NCI-H526 (cell line): ENCODE measurements around the gene ME3.
"Not testable (repeated sequence)": the region's sequence is repeated elsewhere in the genome, so short reads cannot be mapped to it uniquely, and the experiment has no call there.

Source experiments
- DNase-seq, 2 experiments: peaks; one replicate each; lab custom pipeline; 2025; lab: John Stamatoyannopoulos, UW

ME3 gene

GRCh38 chr11:86620891-86621521 is 51.4 kb downstream of the ME3 start:
- no peak for DNase-seq

DNA sequence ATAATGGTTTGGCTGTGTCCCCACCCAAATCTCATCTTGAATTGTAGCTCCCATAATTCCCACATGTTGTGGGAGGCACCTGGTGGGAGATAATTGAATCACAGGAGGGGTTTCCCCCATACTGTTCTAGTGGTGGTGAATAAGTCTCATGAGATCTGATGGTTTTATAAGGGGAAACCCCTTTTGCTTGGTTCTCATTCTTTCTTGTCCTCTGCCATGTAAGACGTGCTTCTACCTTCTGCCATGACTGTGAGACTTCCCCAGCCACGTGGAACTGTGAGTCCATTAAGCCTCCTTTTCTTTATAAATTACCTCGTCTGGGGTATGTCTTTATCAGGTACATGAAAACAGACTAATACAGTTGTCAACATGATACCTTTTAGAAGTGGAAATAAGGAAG is 53.0 kb downstream of the ME3 start:
- not testable (repeated sequence) for DNase-seq

- no peak for DNase-seq
Observed at GRCh38 chr11:86617502-86617901, 54.9 kb downstream of the ME3 start.

DNA sequence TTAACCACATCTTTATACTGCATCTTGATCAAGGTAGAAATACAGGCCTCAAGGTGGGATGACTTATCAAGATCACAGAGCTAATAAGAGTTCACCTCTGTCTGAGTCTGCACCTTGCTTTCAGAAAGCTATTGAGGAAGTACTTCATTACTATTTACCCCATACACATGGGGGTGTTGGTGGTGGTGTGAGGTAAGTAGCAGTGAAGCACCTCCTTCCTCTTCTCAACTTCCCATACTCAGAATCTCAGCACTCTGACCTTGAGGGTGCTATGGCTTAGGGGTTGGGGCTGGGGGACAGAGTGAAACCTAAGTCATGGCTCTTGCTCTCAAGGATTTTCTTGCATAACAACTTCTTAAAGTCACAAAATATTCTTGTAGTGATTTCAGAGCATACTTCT is 56.9 kb downstream of the ME3 start:
- no peak for DNase-seq

DNA sequence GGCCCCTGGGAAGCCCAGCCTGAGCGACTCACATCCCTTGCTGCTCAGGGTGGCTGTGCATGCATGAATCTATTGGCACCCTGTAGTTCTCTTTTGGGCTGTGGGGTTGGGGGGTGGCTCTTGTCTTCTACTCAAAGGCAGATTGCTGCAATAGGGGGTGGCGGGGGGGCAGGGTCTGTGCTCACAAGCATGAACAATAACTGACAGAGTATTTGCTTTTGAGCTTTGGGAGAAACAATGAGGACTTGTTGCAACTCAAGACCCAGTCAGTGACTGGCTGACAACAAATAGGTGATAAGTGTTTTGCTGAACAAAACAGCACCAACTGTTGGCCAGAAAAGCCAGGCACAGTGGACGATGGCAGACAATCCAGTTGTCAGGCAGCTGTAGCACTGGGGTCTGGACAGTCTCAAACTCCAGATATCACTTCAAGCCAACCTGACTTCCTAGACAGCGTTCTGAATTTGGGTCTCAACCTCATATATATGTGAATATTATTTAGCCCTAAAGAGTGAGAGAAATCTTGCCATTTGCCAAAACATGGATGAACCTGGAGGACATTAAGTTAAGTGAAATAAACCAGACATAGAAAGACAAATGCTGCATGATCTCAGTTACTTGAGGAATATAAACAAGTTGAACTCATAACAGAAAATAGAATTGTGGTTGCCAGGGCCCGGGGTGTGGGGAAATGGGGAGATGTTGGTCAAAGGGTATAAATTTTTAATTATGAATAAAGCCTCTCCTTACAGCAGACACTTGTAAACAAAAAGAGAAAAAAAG is 61.7 kb downstream of the ME3 start:
- no peak for DNase-seq

DNA sequence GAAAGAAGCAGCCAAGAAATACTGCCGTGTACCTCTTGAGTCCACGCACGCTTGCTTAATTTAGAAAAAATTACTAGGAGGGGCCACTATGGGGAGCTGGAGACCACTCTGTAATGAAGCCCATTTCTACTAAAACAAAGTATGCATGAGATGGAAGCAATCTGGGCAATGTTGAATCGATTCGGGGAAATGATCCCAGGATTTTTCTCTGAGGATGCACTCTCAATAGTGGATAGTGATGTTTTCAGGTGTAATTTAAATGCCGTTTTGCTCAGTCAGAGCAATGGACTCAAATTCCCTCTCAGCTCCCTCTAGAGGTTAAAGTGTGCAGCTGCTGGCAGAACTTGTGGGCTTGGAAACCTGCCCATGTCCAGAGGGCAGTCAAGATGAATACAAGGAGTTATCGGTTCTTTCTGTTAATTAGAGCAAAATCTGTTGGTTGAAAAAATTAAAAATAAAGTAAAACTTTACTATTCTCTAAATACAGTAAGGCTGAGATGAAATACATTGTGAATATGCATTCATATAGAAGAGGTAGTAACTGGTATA is 64.1 kb downstream of the ME3 start:
- DNase-seq: peak; percentile 51 to 83

- DNase-seq: no peak
Observed at GRCh38 chr11:86606836-86607481, 65.5 kb downstream of the ME3 start.

- no peak for DNase-seq
Observed at GRCh38 chr11:86606270-86606835, 66.1 kb downstream of the ME3 start.

GRCh38 chr11:86596861-86597586 is 75.4 kb downstream of the ME3 start:
- DNase-seq: no peak

DNA sequence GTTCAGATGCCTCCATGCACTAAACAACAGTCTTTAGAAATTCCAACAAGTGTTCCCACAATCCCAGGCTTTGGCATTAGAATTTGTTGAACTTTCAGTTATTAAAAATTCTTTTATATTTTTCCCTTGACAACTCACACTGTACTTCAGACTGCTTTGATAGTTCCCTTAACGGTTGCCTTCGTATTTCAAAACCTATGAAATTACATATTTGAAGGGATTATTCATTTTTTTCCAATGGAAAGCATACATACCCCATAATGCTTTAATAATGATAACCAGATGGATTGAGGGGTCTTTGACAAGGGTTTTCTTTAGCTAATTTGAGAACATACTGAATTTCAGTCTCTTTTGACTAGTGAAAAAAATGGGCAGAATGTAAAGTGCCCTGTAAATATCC is 76.5 kb downstream of the ME3 start:
- no peak for DNase-seq

- no peak for DNase-seq
Observed at GRCh38 chr11:86595451-86595850, 77.0 kb downstream of the ME3 start.

- DNase-seq: no peak
Observed at GRCh38 chr11:86594746-86595145, 77.7 kb downstream of the ME3 start.

- DNase-seq: no peak
Observed at GRCh38 chr11:86593833-86594232, 78.6 kb downstream of the ME3 start.

- peak; percentile 32 to 43 for DNase-seq
Observed at GRCh38 chr11:86592659-86593451, 79.6 kb downstream of the ME3 start.

DNA sequence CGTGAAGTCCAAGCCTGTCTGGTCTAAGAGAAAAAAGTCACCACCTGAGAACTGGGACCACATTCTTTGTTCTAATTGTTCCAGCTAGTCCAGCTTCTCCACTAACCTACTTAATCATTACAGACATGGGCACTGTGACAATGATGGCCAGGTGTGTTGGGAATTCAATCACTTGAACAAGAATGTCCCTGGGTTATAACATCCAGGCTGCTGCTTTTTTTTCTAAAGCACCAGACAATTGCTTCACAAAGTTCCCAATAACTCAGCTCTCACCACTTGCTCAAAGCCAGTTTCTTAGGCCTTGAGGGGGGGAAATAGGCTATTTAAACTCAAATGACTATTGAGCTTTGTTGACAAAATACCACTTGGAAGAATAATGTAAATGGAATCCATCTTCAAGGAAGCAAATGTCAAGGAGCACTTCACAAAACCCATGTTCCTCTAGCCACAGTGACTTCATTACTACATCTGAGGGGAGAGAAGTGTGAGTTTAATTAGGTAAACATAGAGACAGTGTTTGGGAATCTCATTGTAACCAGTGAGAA is 80.3 kb downstream of the ME3 start:
- no peak for DNase-seq

DNA sequence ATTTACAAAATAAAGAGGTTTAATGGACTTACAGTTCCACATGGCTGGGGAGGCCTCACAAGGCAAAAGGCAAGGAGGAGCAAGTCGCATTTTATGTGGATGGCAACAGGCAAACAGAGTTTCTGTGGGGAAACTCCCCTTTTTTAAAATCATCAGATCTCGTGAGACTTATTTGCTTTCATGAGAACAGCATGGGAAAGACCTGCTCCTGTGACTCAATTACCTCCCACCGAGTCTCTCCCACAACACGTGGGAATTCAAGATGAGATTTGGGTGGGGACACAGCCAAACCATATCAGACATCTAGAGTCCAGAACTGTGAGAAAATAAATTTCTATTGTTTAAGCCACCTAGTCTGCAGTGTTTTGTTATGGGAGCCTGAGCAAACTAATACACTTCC is 80.8 kb downstream of the ME3 start:
- DNase-seq: no peak

DNA sequence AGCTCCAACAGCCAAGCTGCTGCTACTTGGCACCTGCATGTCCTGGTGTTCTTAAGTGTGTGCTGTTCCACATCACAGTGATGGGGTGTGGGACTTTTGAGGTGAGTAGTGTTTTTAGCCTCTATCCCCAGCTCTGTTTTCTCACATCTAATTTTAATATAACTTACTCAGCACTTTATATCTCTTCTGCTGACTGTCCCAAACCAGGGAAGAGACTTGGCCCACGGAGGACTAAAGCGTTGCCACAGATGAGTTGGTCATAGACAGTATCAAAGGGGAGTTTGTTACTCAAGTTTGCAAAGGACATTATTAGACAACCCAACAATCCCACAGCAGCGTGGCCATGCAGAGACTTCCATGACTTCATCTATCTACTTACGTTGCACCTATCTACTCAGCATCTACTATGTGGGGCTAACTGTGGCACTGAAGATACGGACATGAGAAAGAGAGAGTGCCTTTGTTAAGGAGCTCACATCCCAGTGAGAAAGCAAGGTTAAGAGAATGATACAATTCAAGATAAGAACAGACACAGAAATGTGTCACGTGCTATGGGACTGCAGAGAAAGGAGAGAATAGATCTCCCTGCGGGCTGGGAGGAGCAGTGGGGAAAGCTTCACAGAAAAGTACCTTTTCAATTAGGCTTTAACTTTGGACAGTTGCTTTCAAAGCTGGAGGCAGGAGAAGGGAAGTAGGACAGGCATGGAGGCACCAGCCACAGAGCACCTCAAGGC is 82.4 kb downstream of the ME3 start:
- no peak for DNase-seq

DNA sequence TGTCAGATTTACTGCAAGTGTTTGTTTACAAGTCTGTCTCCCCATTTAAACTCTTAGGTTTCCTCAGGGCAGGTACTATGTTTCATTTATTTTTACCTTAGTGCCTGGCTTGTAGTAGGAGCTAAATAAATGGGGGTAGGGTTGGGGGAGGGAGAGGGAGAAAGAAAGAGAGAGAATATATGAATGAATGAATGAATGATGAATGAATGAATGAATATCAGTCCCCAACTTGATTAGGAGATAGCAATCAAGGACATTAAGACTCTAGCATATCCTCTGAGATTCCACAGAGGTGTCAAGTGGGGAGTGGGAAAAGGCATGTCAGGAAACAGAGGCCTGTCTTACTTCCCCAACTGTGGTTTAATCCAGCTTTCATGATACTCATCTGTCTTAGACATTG is 83.2 kb downstream of the ME3 start:
- no peak for DNase-seq

DNA sequence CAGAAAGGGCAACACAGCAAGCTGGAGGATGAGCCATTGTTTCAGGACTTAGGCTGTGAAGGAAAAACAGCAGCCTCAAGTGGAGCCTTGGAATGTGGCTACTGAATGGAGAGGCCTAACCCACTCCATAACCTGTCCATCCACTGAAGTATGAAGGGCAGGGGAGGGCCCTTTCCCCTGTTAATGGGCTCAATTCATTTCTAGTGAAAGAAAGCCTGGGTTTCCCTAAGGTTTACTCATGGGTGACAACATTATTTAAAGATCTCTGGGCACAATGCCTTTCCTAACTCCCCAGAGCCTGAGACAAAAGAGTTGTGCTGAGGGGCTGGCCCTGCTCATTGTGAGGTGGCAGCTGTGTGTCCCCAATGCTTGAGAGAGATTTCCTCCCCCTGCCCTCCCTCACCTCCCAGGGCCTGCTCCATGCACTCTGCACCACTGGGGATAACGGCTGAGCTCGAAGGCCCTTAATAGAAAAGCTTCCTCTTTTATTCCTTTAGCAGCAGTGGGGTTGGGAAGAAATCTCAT is 83.8 kb downstream of the ME3 start:
- no peak for DNase-seq
